ENCODE results near the gene MYOG. TPM values are rescaled to one million over a fixed set of nuclear protein-coding genes. Genes with fewer than 3 reads are reported as not detected.

The MYOG gene
- total and polyA plus RNA-seq, 2 of the 13 experiments (the other 11 are each of a cell fraction or from before 2014, with no cell fraction given) = not detected

GRCh38 chr1:203074610-203075009 is 11.2 kb downstream of the MYOG start (continued):
- TF ChIP-seq ZSCAN9 (CRISPR knock-in tag; IDR thresholded peaks at IDR 0.05; ENCODE audit: borderline replicate concordance) = no peak

GRCh38 chr1:203073469-203073868 is 12.3 kb downstream of the MYOG start:
- peaks cover 0 to 5% of the 10 kb centered on the region in 2 experiments; a peak in 1 of 5 replicates for H3K27me3 ChIP-seq (ENCODE audit: control insufficient read depth in 1 of 2, insufficient read depth in 2 of 2, low read length in 2 of 2)
- H3K36me3 ChIP-seq (replicated peaks in 1 of 2; ENCODE audit: control insufficient read depth in 1 of 2, insufficient read depth in 2 of 2, low read length in 2 of 2) = no peaks in the 10 kb centered on the region
- no peaks in the 10 kb centered on the region for H3K79me2 ChIP-seq (ENCODE audit: insufficient read depth, low read length)
- H3K4me2 ChIP-seq (ENCODE audit: low read depth, low read length) = no peak overlapping the region
- DNase-seq (ENCODE audit: low spot score) (no peak), FAIRE-seq (no peak), ATAC-seq (no peak)
- H3K4me3 ChIP-seq (replicated peaks in 1 of 3; ENCODE audit: insufficient read depth in 1 of 3, low read depth in 2 of 3, low read length in 3 of 3) = no peak overlapping the region
- no peak overlapping the region for H3K9ac ChIP-seq (ENCODE audit: insufficient read depth, low read depth, low read length)
- H3K27ac ChIP-seq (ENCODE audit: extremely low read length, insufficient read depth, low read length) = no peak overlapping the region
- WGBS (ENCODE audit: low lambda C conversion rate) = 45% methylated on average over 2 of the region's 2 CpGs
- no peaks in the 10 kb centered on the region for H3K4me1 ChIP-seq (ENCODE audit: insufficient read depth, low read length)
- no peak overlapping the region for H2AFZ ChIP-seq (ENCODE audit: low read length)
- POLR2A ChIA-PET = no interaction called here
- in situ Hi-C loops (cut with HindIII; ENCODE audit: extremely low pct_ligation_motif_present, low pct_unique_long_range_greater_than_20kb) (no loop called here), intact Hi-C loops (cut with micrococcal nuclease; ENCODE audit: unreplicated experiment) (no loop called here)
- H4K20me1 ChIP-seq (ENCODE audit: insufficient read depth, low read length) = no peaks in the 10 kb centered on the region
- no peaks in the 10 kb centered on the region for H3K9me3 ChIP-seq (ENCODE audit: low read length)
- TF ChIP-seq, protein P1, sequence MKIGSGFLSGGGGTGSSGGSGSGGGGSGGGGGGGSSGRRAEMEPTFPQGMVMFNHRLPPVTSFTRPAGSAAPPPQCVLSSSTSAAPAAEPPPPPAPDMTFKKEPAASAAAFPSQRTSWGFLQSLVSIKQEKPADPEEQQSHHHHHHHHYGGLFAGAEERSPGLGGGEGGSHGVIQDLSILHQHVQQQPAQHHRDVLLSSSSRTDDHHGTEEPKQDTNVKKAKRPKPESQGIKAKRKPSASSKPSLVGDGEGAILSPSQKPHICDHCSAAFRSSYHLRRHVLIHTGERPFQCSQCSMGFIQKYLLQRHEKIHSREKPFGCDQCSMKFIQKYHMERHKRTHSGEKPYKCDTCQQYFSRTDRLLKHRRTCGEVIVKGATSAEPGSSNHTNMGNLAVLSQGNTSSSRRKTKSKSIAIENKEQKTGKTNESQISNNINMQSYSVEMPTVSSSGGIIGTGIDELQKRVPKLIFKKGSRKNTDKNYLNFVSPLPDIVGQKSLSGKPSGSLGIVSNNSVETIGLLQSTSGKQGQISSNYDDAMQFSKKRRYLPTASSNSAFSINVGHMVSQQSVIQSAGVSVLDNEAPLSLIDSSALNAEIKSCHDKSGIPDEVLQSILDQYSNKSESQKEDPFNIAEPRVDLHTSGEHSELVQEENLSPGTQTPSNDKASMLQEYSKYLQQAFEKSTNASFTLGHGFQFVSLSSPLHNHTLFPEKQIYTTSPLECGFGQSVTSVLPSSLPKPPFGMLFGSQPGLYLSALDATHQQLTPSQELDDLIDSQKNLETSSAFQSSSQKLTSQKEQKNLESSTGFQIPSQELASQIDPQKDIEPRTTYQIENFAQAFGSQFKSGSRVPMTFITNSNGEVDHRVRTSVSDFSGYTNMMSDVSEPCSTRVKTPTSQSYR (CRISPR knock-in tag; IDR thresholded peaks at IDR 0.05; ENCODE audit: borderline replicate concordance) = no peak
- CTCF ChIA-PET (ENCODE audit: low intra/inter-chr PET ratio, low total read pairs) = no interaction called here
- BruUV-seq (replicated peaks) = no TSS peak

- DNase-seq (ENCODE audit: low spot score) (no peak), ATAC-seq (no peak), FAIRE-seq (no peak)
- 33% methylated on average over 3 of the region's 3 CpGs for WGBS (ENCODE audit: low lambda C conversion rate)
- Histone ChIP-seq H3K4me1 (ENCODE audit: insufficient read depth, low read length) (no peaks in the 10 kb centered on the region), H3K36me3 (replicated peaks in 1 of 2; ENCODE audit: control insufficient read depth in 1 of 2, insufficient read depth in 2 of 2, low read length in 2 of 2) (no peaks in the 10 kb centered on the region), H3K79me2 (ENCODE audit: insufficient read depth, low read length) (no peaks in the 10 kb centered on the region), H2AFZ (ENCODE audit: low read length) (no peak overlapping the region), H3K27ac (ENCODE audit: extremely low read length, insufficient read depth, low read length) (no peak overlapping the region), H3K4me2 (ENCODE audit: low read depth, low read length) (no peak overlapping the region), H3K9me3 (ENCODE audit: low read length) (no peaks in the 10 kb centered on the region), H3K27me3 (ENCODE audit: control insufficient read depth in 1 of 2, insufficient read depth in 2 of 2, low read length in 2 of 2) (peaks cover 0 to 5% of the 10 kb centered on the region in 2 experiments; a peak in 1 of 5 replicates), H4K20me1 (ENCODE audit: insufficient read depth, low read length) (no peaks in the 10 kb centered on the region), H3K9ac (ENCODE audit: insufficient read depth, low read depth, low read length) (no peak overlapping the region), H3K4me3 (replicated peaks in 1 of 3; ENCODE audit: insufficient read depth in 1 of 3, low read depth in 2 of 3, low read length in 3 of 3) (no peak overlapping the region)
- ChIA-PET POLR2A (no interaction called here), CTCF (ENCODE audit: low intra/inter-chr PET ratio, low total read pairs) (no interaction called here)
- in situ Hi-C loops (cut with HindIII; ENCODE audit: extremely low pct_ligation_motif_present, low pct_unique_long_range_greater_than_20kb) (no loop called here), intact Hi-C loops (cut with micrococcal nuclease; ENCODE audit: unreplicated experiment) (no loop called here)
- no TSS peak for BruUV-seq (replicated peaks)
- TF ChIP-seq, protein P2, sequence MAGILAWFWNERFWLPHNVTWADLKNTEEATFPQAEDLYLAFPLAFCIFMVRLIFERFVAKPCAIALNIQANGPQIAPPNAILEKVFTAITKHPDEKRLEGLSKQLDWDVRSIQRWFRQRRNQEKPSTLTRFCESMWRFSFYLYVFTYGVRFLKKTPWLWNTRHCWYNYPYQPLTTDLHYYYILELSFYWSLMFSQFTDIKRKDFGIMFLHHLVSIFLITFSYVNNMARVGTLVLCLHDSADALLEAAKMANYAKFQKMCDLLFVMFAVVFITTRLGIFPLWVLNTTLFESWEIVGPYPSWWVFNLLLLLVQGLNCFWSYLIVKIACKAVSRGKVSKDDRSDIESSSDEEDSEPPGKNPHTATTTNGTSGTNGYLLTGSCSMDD (CRISPR knock-in tag; IDR thresholded peaks at IDR 0.05) = no peak
- TF ChIP-seq ZUFSP (CRISPR knock-in tag; IDR thresholded peaks at IDR 0.05; ENCODE audit: borderline replicate concordance) (no peak), ZNF562 (CRISPR knock-in tag; IDR thresholded peaks at IDR 0.05; ENCODE audit: borderline replicate concordance) (no peak)
- TF ChIP-seq, protein P3, sequence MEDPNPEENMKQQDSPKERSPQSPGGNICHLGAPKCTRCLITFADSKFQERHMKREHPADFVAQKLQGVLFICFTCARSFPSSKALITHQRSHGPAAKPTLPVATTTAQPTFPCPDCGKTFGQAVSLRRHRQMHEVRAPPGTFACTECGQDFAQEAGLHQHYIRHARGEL (CRISPR knock-in tag; IDR thresholded peaks at IDR 0.05) = no peak
- TF ChIP-seq, protein P4, sequence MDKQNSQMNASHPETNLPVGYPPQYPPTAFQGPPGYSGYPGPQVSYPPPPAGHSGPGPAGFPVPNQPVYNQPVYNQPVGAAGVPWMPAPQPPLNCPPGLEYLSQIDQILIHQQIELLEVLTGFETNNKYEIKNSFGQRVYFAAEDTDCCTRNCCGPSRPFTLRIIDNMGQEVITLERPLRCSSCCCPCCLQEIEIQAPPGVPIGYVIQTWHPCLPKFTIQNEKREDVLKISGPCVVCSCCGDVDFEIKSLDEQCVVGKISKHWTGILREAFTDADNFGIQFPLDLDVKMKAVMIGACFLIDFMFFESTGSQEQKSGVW (CRISPR knock-in tag; IDR thresholded peaks at IDR 0.05; ENCODE audit: borderline replicate concordance) = no peak
Observed at GRCh38 chr1:203072911-203073310, 12.9 kb downstream of the MYOG start.
